Epidermal melanocyte (primary cell): ENCODE data around the gene TEX55.
"Not testable (repeated sequence)": the region's sequence is repeated elsewhere in the genome, so short reads cannot be mapped to it uniquely, and the experiment has no call there.

ENCODE experiments used
- DNase-seq: peaks from one replicate; pipeline ENCODE4 v3.0.0; 2011; ENCODE audit warnings: low spot score; ENCODE audit not compliant: insufficient read length

The TEX55 gene

DNA sequence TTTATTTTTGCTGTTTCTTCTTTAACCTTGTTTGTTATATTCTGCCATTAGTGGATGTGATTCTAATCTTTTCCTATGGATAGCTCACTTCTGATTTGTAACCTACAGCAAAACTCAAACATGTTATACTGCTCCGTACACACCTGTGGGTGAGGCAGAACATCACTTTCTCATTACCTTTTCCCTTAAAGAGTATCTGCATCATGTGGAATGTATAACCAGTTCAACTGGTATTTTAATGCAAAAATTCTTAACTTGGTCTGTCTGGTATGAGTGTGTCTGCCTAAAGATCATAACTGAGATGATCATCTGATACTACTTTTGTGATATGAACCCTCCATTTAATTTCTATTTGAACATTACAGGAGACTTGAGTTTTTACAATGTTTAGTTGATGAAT lies 14.4 kb downstream of the TEX55 start:
- no peak for DNase-seq

DNA sequence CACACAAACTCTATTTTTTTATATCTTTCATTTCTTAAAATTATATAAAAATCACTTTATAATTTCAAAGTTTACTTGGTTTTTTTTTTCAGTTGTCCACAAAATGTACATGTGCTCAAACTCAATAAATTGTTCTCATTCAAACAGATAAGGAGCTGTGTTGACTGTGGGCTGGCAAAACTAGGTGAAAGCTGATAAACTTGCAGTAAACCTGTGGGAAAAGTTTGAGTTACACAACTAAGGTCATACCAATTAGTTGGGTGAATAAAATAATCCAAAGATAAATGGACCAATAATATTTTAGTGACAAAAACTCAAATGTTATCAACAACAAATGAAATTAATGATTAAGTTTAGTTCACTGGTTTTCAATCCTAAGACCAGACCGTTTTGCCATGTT lies 14.8 kb downstream of the TEX55 start:
- no peak for DNase-seq

DNA sequence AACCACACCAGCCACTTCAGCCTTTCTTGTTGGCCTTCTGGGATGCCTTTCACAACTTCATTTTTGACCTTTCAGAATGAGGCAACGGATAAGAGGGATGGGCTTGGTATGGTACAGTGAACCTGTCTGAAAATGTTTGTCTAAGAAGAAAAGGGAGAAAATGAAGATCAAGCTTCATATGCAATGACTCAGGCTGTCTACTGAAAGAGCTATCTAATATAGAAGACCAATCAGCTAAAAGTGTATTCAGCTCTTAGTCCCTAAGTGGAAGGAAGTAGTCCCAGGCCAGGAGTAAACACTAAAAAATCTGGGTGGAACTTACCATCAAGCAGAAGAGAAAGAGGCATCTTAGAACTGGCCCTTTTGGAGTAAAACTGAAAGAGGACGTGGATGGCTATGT lies 15.3 kb downstream of the TEX55 start:
- DNase-seq: no peak

DNA sequence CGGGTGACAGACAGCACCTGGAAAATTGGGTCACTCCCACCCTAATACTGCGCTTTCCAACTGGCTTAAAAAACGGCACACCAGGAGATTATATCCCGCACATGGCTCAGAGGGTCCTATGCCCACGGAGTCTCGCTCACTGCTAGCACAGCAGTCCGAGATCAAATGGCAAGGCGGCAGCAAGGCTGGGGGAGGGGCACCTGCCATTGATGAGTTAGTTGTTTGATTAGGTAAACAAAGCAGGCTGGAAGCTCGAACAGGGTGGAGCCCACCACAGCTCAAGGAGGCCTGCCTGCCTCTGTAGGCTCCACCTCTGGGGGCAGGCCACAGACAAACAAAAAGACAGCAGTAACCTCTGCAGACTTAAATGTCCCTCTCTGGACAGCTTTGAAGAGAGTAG lies 18.8 kb downstream of the TEX55 start:
- not testable (repeated sequence) for DNase-seq

DNA sequence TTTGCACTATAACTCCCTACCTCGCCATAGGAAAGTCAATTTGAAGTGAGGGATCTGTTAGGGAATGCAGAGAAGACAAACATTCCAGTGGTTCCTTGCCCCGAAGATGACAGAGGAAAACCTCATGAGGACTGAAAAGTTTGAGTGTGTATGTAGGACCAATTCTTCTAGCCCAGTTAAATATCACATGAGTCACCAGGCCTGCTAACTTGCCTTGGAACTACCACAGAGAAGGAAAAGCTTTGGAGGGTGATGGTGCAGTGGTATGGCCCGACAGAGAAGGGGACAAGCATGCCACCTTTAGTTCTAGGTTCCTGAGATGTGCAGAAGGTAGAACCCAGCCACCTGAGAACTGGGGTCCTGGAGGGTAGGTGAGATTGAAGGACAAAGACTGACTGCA lies 24.9 kb downstream of the TEX55 start:
- DNase-seq: no peak

DNA sequence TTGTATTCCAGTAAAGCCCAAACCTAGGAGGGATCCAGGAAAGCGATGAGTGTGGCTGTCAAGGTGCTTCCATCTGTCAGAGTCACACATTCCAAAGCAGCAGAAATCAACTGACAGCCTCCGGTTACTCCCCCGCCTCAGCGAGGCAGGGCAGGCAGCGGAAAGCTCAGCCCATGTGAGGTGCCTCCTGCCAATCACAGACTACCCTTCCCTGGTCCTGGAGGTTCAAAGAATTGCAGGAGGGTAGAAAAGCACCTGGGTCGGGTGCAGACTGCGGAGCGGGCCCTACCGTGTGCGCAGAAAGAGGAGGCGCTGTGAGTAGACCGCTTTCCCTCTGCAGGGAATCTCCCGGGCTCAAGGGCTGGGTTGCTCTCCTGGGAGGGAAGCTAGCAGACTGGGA lies 27.4 kb downstream of the TEX55 start, which contains the start of gene UPK1B:
Gene UPK1B (plus strand): TSS at position 274 of the 400 bp plus-strand sequence. CDS start 13,144 bp downstream, outside the sequence.
- DNase-seq: no peak

DNA sequence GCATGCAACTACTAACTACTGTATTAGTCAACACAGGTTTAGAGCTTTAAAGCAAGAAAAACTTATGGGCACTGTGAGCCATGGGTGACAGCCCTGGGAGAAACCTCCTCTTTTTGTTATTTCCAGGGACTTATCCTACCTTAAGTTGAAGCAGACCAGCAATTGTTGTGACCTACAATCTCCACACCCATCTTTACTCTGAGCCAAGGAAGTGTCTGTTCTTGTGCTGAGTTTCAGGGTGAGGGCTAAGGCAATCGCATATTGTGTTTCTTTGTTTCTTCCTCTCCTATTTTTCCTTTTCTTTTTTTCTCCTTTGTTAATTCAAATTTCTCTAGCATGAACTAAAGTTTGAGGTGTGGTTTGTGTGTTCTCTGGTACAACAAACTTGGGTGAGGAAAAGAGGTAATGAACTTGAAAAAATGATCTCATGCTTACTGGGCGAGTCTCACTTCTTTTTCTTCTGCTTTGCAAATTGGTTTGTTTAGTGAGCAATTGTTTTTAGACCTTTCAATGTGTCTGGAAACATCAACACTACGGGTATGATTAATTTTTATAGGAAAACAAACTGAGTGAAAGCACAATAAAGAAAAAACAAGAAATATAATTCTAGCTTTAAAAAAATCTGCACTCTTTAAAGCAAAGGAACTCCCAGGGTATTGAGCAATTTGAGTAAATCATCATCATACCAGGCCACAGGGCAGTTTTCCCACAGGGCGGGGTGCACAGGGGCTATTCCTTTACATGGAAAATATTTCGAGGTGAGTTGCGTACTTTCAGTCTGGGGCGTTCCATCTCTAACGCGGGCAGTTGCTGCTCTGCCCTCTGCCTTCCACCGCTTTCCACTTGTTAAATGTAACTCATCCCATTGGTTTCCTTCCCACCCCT lies 30.1 kb downstream of the TEX55 start:
- DNase-seq: no peak

DNA sequence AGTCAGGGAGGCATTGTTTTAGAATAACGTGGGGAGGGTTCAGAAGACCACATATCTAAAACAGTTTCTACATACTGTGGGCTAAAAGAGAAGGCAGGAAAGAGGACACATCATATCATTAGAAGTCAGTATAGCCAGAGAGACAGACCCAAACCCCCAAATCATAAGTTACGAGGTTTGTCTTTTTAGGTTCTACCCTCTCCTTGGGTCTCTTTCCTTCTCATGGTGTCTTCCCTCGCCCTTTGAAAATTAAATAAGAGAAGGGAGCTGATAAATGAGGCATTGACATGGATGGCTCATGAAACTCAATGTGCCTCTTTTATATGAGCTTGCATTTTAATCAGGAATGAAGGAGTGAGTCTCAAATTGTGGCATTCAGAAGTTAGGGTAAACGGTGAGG lies 30.8 kb downstream of the TEX55 start:
- no peak for DNase-seq

DNA sequence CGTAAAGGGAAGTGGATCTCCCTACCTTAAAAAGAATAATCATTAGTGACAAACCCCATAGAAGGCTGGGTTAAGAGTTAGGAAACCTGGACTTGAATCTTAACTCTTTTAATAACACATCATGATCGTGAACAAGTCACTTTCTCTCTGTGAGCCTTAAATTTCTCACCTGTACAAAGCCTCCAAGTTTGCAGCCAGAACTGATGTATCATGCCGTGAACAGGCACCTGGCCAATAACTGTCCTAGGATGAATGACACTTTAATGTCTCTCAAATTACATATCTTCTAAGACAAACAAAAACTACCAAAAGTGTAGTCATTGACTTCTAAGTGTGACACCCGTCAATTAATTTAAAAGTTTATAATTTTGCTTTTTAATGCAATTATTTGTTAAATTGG lies 31.4 kb downstream of the TEX55 start:
- no peak for DNase-seq

DNA sequence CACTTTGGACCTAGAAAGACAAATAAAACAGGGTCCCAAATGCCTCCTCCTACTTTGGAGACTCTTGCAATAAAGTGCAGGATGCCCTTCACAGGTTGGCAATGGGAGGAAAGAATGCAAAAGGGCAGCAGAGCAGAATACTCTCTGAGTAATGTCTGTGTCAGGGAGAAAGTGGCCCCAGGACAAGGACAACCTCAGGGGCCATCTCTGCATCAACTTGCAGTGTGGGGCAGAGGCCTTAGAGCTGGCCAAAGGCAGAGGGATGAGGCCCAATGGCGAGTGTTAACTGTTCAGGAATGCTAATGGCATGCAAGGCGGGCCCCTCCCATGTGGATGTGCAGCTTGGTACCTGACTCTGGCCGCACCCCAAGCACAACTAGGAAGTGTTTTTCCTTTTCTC lies 35.8 kb downstream of the TEX55 start:
- no peak for DNase-seq

DNA sequence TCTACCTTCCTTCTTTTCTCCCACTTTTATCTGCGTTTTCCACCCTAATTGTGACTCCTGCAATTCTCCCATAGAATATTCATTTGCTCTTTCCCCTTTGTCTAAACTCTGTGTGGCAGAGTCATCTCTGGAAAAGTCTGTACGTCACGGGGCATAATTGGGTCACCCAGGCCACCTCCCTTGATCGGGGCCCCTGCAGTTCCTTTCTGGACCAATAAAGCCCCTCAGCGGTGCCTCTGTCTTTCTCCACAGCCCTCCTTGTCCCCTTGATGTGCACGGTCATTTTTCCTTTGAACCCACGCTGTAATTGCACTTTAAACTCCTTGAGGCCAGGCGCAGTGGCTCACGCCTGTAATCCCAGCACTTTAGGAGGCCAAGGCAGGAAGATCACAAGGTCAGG lies 38.1 kb downstream of the TEX55 start:
- DNase-seq: no peak

DNA sequence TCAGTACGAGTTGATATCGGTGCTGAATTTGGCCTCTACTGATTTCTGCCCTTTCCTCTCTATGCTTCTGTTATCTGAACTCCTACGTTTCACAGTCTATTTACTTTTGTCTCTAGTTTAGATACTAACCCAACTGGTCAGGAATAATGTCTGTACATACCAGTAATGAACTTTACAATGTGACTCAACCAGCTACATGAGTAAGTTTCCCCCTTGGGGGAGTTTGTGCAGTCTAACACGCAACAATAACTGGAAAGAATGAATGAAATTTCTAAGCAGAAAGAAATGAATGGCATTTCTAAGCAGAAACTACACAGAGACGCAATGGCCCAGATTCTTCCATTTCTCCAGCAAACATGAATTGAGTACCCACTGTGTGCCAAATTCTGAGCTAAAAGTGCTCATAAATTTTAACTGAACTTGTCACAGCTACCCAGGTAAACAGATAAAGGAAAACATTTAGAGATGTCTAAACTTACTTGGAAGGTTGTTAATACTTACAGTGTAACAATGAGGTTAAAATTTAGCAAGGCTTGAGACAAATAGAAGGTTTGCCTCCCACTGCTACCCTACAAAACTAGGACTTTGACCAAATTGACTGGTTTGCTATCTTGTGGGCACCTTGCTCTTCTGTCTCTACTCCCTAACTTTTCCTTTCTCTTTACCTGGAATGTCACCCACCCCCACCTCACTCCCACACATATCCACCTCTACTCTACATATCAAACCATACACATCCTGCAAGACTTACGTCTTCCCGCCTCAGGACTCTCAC lies 39.0 kb downstream of the TEX55 start:
- DNase-seq: no peak

DNA sequence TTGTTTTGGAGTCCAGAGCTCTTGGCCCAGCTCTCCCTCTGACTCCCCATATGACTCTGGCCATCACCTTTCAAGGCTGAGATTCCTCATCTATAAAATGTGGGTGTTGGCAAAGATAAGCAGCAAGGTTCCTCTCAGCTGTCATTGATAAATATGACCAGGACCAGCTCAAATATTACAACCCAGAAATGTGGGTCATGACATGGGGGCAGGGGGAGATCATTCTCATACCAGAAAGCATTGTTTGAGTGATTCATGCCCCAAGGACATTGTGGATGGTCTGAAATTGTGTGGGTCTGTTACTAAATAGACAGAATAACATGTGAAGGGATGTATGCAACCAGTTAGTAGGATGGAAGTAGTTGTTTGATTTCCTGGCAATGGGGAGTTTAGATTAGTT lies 41.3 kb downstream of the TEX55 start:
- DNase-seq: no peak

DNA sequence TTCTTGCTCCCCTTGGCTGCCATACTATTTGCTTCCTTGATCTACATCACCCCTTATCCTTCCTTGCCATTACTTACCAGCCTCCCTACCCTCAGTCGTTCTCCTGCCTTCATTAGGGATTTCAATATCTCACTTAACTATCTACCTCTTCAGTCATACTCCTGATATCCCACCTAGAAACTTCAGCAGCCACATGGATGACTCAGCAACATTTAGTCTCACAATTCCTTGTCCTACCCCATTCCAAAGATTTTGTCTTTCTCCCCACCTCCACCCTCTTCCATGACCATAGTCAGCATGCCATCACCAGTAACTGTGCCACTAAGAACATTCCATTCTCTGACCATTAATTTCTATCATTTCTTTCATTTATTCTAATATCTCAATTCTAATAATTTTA lies 45.8 kb downstream of the TEX55 start:
- no peak for DNase-seq

DNA sequence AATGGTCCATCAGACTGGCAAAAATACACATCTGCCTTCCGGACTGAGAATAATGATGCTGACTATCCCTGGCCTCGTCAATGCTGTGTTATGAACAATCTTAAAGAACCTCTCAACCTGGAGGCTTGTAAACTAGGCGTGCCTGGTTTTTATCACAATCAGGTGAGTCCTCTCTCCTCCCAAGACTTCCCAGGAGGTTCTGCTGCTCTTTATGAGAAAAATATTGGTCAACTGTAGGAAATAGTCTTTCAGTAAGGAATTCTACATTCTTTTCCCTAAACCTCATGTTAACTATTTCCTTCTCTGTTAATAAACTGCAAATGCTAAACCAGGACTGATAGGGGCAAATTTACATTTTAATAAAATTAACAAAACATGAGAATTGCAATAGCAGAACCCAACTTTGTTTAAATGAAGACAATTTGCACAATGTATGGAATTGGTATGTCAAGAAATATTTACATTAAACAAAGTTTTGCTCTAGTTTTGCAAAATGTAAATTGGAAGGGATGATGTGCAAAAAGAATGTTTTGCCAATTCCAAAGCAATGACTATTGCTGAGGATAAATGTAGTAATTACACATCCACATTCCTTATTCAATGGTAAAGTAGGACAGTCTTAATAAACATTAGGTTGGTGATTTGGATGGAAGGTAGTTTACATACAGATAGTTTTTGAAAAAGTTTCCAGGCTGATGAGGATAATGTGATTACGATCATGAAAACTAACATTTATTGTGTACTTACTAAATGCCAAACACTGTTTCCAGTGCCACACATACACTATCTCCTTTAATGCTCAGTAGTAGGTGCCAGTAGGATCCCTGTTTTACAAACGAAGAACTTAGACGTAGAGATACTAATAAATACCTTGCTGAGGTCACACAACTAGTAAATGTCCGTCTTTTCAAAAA lies 48.5 kb downstream of the TEX55 start:
- no peak for DNase-seq

DNA sequence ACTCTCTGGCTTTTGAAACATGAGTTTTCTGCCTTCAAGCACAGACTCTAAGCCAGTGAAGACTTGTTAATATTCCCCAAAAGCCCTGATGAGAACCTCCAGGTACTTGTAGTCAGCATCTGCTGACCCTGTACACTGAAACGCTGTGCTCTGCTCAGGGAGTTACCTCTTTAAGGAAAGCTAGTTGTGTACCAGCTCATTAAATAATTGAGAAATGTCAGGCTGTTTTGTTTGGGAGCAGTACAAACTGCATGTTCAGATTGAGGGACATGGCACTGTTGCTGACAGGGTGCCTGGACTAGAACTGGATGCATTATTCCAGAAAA lies 49.1 kb downstream of the TEX55 start:
- DNase-seq: no peak

DNA sequence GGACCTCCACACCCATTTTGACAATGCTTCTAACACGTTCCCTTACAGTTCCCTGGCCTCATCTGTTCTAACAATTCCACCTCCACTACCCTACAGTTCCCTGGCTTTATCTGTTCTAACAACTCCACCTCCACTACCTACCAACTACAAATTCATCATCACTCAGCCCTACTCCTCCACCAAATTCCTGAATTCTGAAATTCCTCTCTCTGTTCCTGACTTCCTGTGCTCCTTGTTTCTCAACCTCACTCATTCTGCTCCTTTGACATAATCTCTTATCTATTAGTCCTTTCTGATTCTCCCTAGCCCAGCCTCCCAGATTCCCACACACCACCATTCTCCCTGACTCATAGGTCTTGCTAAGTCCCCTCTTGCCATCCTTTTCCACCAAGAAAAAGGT lies 49.9 kb downstream of the TEX55 start:
- no peak for DNase-seq
